ENCODE measurements around the gene YIF1B.

GRCh38 chr19:38360839-38361631, 45.3 kb upstream of the YIF1B start:
- TF ChIP-seq POLR2A (IDR thresholded peaks at IDR 0.05): no peak
- TF ChIP-seq EP300 (IDR thresholded peaks at IDR 0.05): no peak
- no peak for TF ChIP-seq CTCF (IDR thresholded peaks at IDR 0.05)
